ENCODE measurements around the gene YJEFN3. TPM values are rescaled to one million over a fixed set of nuclear protein-coding genes. Genes with fewer than 3 reads are reported as not detected.

Gene YJEFN3
- polyA plus RNA-seq, 2 of the 4 experiments (the other 2 are of a cell fraction), result 3.2 to 7.2 TPM

DNA sequence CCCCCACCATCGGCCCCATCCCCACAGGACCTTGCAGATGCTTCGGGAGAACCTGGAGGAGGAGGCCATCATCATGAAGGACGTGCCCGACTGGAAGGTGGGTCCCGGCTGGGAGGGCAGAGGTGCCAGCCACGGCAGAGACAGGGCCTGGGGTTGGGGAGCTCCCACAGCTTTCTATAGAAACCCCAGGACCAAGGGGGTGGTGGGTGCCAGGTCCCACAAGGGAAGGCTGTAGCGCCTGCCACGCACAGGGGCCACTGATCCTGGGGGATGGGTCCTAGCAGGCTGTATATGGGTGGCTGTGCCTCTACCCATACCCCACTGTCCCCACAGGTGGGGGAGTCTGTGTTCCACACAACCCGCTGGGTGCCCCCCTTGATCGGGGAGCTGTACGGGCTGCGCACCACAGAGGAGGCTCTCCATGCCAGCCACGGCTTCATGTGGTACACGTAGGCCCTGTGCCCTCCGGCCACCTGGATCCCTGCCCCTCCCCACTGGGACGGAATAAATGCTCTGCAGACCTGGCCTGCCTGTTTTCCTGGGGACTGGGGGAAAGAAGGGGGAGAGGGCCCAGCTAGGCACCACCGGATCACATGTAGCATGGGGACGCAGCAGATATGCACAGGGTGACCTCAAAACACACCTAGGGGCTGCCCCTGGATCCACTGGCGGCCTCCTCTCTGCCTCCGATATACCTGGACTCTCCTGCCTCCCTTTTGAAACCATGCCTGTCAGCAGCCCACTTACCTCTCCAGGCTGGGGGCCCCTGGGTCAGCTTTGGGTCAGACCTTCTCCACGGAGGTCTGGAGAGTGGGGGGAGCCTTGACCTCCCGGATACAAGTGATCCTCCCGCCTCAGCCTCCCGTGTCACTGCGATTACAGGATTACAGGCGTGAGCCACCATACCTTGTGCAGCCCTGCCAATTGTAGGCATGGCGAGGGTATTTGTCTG lies 761 bp upstream of the YJEFN3 start:
- no peak for DNase-seq (ENCODE audit: low read depth in 1 of 2, low spot score in 1 of 2)
- ATAC-seq, result no peak
- FAIRE-seq, result no peak
- 90% methylated on average over 11 of the region's 27 CpGs for WGBS (ENCODE audit: missing lambda C conversion rate)
- no peak overlapping the region for H3K27ac ChIP-seq
- H3K9me3 ChIP-seq, result no peaks in the 10 kb centered on the region
- POLR2A ChIA-PET, result no interaction called here
- no peak overlapping the region for H3K4me3 ChIP-seq
- TF ChIP-seq KDM5A (IDR thresholded peaks at IDR 0.05) (no peak), ZC3H11A (IDR thresholded peaks at IDR 0.05) (no peak), E2F6 (IDR thresholded peaks at IDR 0.05; ENCODE audit: borderline replicate concordance, low read depth) (no peak), KDM1A (IDR thresholded peaks at IDR 0.05; ENCODE audit: low read depth) (no peak), FOSL2 (IDR thresholded peaks at IDR 0.05) (no peak), FOSL2 (CRISPR knock-in tag; IDR thresholded peaks at IDR 0.05) (no peak), PBX3 (IDR thresholded peaks at IDR 0.05) (no peak), CEBPB (IDR thresholded peaks at IDR 0.05) (no peak), GATA3 (IDR thresholded peaks at IDR 0.05; ENCODE audit: borderline replicate concordance) (no peak), HOXB5 (CRISPR knock-in tag; IDR thresholded peaks at IDR 0.05) (no peak), PHF8 (IDR thresholded peaks at IDR 0.05; ENCODE audit: borderline replicate concordance, low read depth) (no peak), RFX5 (IDR thresholded peaks at IDR 0.05) (no peak), CBX2 (IDR thresholded peaks at IDR 0.05; ENCODE audit: borderline replicate concordance, low read depth) (no peak), POLR2A (IDR thresholded peaks at IDR 0.05; ENCODE audit: low read length) (no peak), CTCF (IDR thresholded peaks at IDR 0.05) (no peak)
- TF ChIP-seq, protein P1, sequence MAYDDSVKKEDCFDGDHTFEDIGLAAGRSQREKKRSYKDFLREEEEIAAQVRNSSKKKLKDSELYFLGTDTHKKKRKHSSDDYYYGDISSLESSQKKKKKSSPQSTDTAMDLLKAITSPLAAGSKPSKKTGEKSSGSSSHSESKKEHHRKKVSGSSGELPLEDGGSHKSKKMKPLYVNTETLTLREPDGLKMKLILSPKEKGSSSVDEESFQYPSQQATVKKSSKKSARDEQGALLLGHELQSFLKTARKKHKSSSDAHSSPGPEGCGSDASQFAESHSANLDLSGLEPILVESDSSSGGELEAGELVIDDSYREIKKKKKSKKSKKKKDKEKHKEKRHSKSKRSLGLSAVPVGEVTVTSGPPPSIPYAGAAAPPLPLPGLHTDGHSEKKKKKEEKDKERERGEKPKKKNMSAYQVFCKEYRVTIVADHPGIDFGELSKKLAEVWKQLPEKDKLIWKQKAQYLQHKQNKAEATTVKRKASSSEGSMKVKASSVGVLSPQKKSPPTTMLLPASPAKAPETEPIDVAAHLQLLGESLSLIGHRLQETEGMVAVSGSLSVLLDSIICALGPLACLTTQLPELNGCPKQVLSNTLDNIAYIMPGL (CRISPR knock-in tag; IDR thresholded peaks at IDR 0.05; ENCODE audit: borderline replicate concordance), result no peak
- H3K4me1 ChIP-seq, result no peaks in the 10 kb centered on the region
- H3K4me2 ChIP-seq, result no peak overlapping the region
- CTCF ChIA-PET, result interaction anchor here (2.3 to 6.4 kb wide), 2 partner anchors 25 to 116 kb away, joined by 11 to 79 read pairs; partner anchors contain the start of gene GMIP

DNA sequence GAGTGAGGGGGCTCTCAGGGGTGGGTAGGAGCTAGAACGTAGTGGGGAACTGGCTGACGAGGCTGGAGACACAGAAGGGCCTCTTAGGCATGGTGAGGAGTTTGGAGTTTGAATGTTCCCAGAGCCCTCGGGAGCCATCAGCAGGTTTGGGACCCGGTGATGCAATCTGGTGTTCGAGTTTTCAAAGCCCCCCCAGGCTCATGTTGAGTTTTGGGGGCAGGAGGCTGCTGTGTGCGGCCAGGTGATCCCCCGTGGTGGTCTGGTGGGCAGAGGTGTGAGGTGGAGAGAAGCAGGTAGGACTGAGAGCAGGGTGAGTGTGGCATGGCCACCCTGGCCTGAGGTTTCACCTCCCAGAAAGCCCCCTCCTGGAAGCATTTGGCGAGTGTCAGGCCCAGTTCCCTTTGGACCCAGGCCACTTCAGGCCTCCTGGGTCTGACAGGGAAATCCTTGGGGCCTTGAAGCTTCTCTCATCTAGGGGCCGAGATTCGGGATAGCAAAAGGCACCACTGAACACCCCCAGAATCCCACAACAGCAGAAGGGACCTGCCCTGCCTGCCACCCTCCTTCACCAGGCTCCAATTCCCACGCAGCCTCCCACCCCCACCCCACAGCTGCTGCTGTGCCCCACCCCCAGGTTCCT lies 1.2 kb downstream of the YJEFN3 start:
- no peak overlapping the region for H3K4me3 ChIP-seq

More for the DNA sequence above, 1.2 kb downstream of the YJEFN3 start:
- Histone ChIP-seq H3K4me2 (no peak overlapping the region), H3K9me3 (no peaks in the 10 kb centered on the region), H3K27ac (no peak overlapping the region), H3K4me1 (no peaks in the 10 kb centered on the region)
- 87% methylated on average over 8 of the region's 11 CpGs for WGBS (ENCODE audit: missing lambda C conversion rate)
- CTCF ChIA-PET, result interaction anchor here (0.6 to 6.4 kb wide), 3 partner anchors 23 to 236 kb away, joined by 3 to 79 read pairs (median 7); no protein-coding TSS in a partner anchor
- POLR2A ChIA-PET, result interaction anchor here (0.7 kb wide), 1 partner anchor 14 kb away, joined by 4 read pairs; the partner anchor contains the start of genes NDUFA13 and TSSK6
- ATAC-seq, result no peak
- TF ChIP-seq KDM5A (IDR thresholded peaks at IDR 0.05) (no peak), CBX2 (IDR thresholded peaks at IDR 0.05; ENCODE audit: borderline replicate concordance, low read depth) (no peak), HEYL (CRISPR knock-in tag; IDR thresholded peaks at IDR 0.05) (no peak), NR3C1 (IDR thresholded peaks at IDR 0.05) (no peak), PHF8 (IDR thresholded peaks at IDR 0.05; ENCODE audit: borderline replicate concordance, low read depth) (no peak), POLR2A (IDR thresholded peaks at IDR 0.05; ENCODE audit: low read length) (no peak), SREBF2 (IDR thresholded peaks at IDR 0.05) (no peak), HOXB13 (CRISPR knock-in tag; IDR thresholded peaks at IDR 0.05; ENCODE audit: low read depth) (no peak), CHD4 (IDR thresholded peaks at IDR 0.05; ENCODE audit: borderline replicate concordance) (no peak), RARB (CRISPR knock-in tag; IDR thresholded peaks at IDR 0.05) (no peak)
- TF ChIP-seq, protein P2, sequence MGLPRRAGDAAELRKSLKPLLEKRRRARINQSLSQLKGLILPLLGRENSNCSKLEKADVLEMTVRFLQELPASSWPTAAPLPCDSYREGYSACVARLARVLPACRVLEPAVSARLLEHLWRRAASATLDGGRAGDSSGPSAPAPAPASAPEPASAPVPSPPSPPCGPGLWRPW (IDR thresholded peaks at IDR 0.05), result no peak
- no peak for DNase-seq (ENCODE audit: low read depth in 1 of 2, low spot score in 1 of 2)
- FAIRE-seq, result no peak

Data from A549 (cell line).